ENCODE results near the gene CD7. TPM values are rescaled to one million over a fixed set of nuclear protein-coding genes. Genes with fewer than 3 reads are reported as not detected.
A peak's percentile ranks its signal among the peaks of the same experiment; 100 is the strongest.

Gene CD7
- total RNA-seq, 2 donors from 2014 or later = not detected

DNA sequence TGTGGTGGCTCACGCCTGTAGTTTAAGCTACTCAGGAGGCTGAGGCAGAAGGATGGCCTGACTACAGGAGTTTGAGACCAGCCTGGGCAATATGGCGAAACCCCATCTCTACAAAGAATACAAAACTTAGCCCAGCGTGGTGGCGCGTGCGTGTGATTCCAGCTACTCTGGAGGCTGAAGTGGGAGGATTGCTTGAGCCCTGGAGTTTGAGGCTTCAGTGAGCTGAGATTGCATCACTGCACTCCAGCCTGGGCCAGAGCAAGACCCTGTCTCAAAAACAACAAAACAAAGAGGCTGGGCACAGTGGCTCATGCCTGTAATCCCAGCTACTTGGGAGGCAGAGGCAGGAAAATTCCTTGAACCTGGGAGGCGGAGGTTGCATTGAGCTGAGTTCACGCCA, 36.9 kb downstream of the CD7 start:
- DNase-seq = no peak
- intact Hi-C loops (cut with DNase I) = no loop called here
- TF ChIP-seq POLR2A (IDR thresholded peaks at IDR 0.05) = no peak
- TF ChIP-seq, protein P1, sequence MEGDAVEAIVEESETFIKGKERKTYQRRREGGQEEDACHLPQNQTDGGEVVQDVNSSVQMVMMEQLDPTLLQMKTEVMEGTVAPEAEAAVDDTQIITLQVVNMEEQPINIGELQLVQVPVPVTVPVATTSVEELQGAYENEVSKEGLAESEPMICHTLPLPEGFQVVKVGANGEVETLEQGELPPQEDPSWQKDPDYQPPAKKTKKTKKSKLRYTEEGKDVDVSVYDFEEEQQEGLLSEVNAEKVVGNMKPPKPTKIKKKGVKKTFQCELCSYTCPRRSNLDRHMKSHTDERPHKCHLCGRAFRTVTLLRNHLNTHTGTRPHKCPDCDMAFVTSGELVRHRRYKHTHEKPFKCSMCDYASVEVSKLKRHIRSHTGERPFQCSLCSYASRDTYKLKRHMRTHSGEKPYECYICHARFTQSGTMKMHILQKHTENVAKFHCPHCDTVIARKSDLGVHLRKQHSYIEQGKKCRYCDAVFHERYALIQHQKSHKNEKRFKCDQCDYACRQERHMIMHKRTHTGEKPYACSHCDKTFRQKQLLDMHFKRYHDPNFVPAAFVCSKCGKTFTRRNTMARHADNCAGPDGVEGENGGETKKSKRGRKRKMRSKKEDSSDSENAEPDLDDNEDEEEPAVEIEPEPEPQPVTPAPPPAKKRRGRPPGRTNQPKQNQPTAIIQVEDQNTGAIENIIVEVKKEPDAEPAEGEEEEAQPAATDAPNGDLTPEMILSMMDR (IDR thresholded peaks at IDR 0.05) = no peak
- 98% methylated on average over 8 of the region's 8 CpGs for WGBS, 2 donors
- H3K9me3 ChIP-seq = no peaks in the 10 kb centered on the region
- no peaks in the 10 kb centered on the region for H3K27me3 ChIP-seq
- ATAC-seq = no peak
- no peak overlapping the region for H3K4me3 ChIP-seq
- H3K36me3 ChIP-seq (replicated peaks in 1 of 2; ENCODE audit: insufficient read depth in 1 of 2, low read depth in 2 of 2) = no peaks in the 10 kb centered on the region
- peaks cover 48% of the 10 kb centered on the region for H3K4me1 ChIP-seq
- peak overlapping the region in 2 of 4 donors; percentile 84 for H3K27ac ChIP-seq

DNA sequence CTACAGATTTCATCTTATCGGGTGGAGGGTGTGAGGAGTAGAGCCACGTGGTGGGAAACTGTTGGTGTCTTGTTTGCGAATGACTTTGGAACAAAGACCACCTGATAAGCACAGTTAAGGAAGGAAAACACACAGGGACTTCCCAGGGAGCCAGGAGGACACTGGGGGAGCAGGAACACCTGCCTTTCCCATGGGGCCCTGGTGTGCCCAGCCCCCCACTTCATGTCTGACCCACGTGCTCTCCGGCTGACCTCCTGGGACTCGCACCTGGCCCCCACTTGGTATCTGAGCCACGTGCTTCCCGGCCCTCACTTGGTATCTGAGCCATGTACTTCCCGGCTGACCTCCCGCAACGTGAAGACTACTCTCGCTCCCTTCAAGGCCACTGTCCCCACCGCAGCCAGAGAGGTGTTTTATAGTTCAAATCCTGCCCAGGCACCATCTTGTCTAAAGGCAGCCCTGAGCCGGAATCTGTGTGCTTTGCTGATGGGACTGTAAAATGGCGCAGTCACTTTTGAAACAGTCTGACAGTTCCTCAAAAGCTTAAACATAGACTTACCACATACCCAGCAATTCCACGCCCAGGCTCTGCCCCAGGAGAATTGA, 38.5 kb downstream of the CD7 start:
- Histone ChIP-seq H3K27ac (peak overlapping the region; percentile 21 to 68 (median 40)), H3K36me3 (replicated peaks in 1 of 2; ENCODE audit: insufficient read depth in 1 of 2, low read depth in 2 of 2) (no peaks in the 10 kb centered on the region), H3K27me3 (no peaks in the 10 kb centered on the region), H3K9me3 (no peaks in the 10 kb centered on the region), H3K4me1 (peaks cover 61% of the 10 kb centered on the region), H3K4me3 (no peak overlapping the region)
- WGBS, 2 donors = 35 to 43% methylated on average over 13 to 16 of the region's 16 CpGs
- DNase-seq (peak in 3 of 4 donors; percentile 45 to 76 (median 49)), ATAC-seq (peak; percentile 6)
- intact Hi-C loops (cut with DNase I) = no loop called here
- TF ChIP-seq, protein P1 (IDR thresholded peaks at IDR 0.05) = no peak
- TF ChIP-seq POLR2A (IDR thresholded peaks at IDR 0.05) = peak in 1 of 3 donors; percentile 12

DNA sequence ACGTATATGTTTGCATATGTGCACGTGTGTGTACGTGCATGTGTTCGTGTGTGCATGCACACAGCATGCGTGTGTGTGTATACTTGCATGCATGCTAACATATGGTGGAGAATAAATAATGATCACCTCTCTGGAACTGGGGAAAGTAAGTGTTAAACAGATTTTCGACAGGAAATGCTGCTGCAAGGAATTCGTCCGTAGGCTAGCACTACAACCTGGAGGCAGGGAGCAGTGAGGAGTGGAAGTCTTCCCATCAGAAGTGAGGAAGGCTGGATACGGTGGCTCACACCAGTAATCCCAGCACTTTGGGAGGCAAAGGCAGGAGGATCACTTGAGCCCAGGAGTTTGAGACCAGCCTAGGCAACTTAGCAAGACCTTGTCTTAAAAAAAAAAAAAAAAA, 39.1 kb downstream of the CD7 start:
- Histone ChIP-seq H3K9me3 (no peaks in the 10 kb centered on the region), H3K27ac (peak overlapping the region in 2 of 4 donors; percentile 57 to 68), H3K4me3 (no peak overlapping the region), H3K36me3 (replicated peaks in 1 of 2; ENCODE audit: insufficient read depth in 1 of 2, low read depth in 2 of 2) (no peaks in the 10 kb centered on the region), H3K27me3 (no peaks in the 10 kb centered on the region), H3K4me1 (peaks cover 61% of the 10 kb centered on the region)
- 70 to 71% methylated on average over 9 of the region's 9 CpGs for WGBS, 2 donors
- intact Hi-C loops (cut with DNase I) = no loop called here
- ATAC-seq (no peak), DNase-seq (no peak)
- TF ChIP-seq POLR2A (IDR thresholded peaks at IDR 0.05) = no peak
- TF ChIP-seq, protein P1 (IDR thresholded peaks at IDR 0.05) = no peak

DNA sequence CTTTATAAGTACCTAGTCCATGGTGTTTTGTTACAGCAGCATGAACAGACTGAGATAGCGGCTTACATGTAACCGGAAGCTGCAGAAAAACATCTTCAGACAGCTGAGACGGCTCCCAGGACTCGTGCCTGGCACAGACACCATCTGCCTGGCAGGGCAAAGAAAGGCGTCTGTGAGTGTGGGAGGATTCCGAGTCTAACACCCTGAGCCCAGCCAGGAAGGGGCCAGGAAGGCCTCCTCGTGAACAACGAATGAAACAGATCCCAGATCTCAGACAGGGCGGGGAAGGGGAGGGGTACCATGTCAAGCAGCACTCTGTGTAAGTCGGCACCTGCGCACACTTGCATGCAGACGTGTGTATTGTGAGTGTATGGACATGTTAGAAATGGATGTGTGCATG, 39.6 kb downstream of the CD7 start:
- Histone ChIP-seq H3K9me3 (no peaks in the 10 kb centered on the region), H3K36me3 (replicated peaks in 1 of 2; ENCODE audit: insufficient read depth in 1 of 2, low read depth in 2 of 2) (no peaks in the 10 kb centered on the region), H3K27me3 (no peaks in the 10 kb centered on the region), H3K27ac (no peak overlapping the region), H3K4me3 (no peak overlapping the region), H3K4me1 (peaks cover 57% of the 10 kb centered on the region)
- TF ChIP-seq POLR2A (IDR thresholded peaks at IDR 0.05) = no peak
- TF ChIP-seq, protein P1 (IDR thresholded peaks at IDR 0.05) = no peak
- no peak for DNase-seq
- 60 to 79% methylated on average over 10 to 12 of the region's 12 CpGs for WGBS, 2 donors
- ATAC-seq = no peak
- intact Hi-C loops (cut with DNase I) = no loop called here

DNA sequence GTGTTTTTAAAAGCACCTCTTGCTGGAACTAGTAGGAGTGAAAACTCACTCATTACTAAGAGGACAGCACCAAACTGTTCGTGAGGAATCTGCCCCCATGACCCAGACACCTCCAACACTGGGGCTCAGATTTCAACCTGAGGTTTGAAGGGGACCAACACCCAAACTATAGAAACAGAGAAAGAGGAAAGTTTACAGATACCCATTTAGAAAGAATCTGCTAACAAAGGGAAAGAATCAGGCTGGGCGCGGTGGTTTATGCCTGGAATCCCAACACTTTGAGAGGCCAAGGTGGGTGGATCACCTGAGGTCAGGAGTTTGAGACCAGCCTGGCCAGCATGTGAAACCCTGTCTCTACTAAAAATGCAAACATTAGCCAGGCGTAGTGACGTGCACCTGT, 40.5 kb downstream of the CD7 start:
- H3K4me1 ChIP-seq = peaks cover 54% of the 10 kb centered on the region
- no peak for TF ChIP-seq POLR2A (IDR thresholded peaks at IDR 0.05)
- TF ChIP-seq, protein P1 (IDR thresholded peaks at IDR 0.05) = no peak
- no peak overlapping the region for H3K4me3 ChIP-seq
- H3K9me3 ChIP-seq = no peaks in the 10 kb centered on the region
- H3K36me3 ChIP-seq (replicated peaks in 1 of 2; ENCODE audit: insufficient read depth in 1 of 2, low read depth in 2 of 2) = no peaks in the 10 kb centered on the region
- WGBS, 2 donors = 74 to 82% methylated on average over 5 of the region's 5 CpGs
- ATAC-seq (no peak), DNase-seq (no peak)
- H3K27ac ChIP-seq = no peak overlapping the region
- intact Hi-C loops (cut with DNase I) = no loop called here
- no peaks in the 10 kb centered on the region for H3K27me3 ChIP-seq

Data from body of pancreas (tissue), 4 donors.